Trophoblast cell (in vitro differentiated cells and primary cell): ENCODE data around the gene AMMECR1.
A peak's percentile ranks its signal among the peaks of the same experiment; 100 is the strongest.

Experiments used
- DNase-seq, 2 donors: peaks; one replicate each; pipeline ENCODE4 v3.0.0-alpha.2; 2016
- H2AFZ ChIP-seq: 2 replicates; pipeline ENCODE4 v1.6.1; 2013; ENCODE audit warnings: low read length, moderate library complexity, mild to moderate bottlenecking; ENCODE audit not compliant: insufficient read depth, poor library complexity
- H2AK5ac ChIP-seq: 2 replicates; pipeline ENCODE4 v1.6.1; 2013; ENCODE audit warnings: mild to moderate bottlenecking, low read length
- H2BK120ac ChIP-seq: 2 replicates; pipeline ENCODE4 v1.6.1; 2013; ENCODE audit warnings: low read length, mild to moderate bottlenecking, moderate library complexity; ENCODE audit not compliant: insufficient read depth, poor library complexity
- H2BK12ac ChIP-seq: 2 replicates; pipeline ENCODE4 v1.6.1; 2013; ENCODE audit warnings: mild to moderate bottlenecking, low read length, moderate library complexity
- H2BK5ac ChIP-seq: 2 replicates; pipeline ENCODE4 v1.6.1; 2013; ENCODE audit warnings: low read length, low read depth, moderate library complexity, mild to moderate bottlenecking; ENCODE audit not compliant: poor library complexity
- H3K14ac ChIP-seq: 2 replicates; pipeline ENCODE4 v1.6.1; 2013; ENCODE audit warnings: mild to moderate bottlenecking, low read length
- H3K18ac ChIP-seq: 2 replicates; pipeline ENCODE4 v1.6.1; 2013; ENCODE audit warnings: mild to moderate bottlenecking, low read length
- H3K23ac ChIP-seq: 2 replicates; pipeline ENCODE4 v1.6.1; 2013; ENCODE audit warnings: low read length
- H3K27ac ChIP-seq: 2 replicates; pipeline ENCODE4 v1.5.1; 2013; ENCODE audit warnings: low read depth, mild to moderate bottlenecking, inconsistent platforms, low read length, moderate library complexity
- H3K27me3 ChIP-seq: 2 replicates; pipeline ENCODE4 v1.6.1; 2013; ENCODE audit warnings: inconsistent platforms, mild to moderate bottlenecking, low read length, moderate library complexity; ENCODE audit not compliant: insufficient read depth
- H3K36me3 ChIP-seq, 2 experiments: 1 replicate in 1 of 2; 2 replicates in 1 of 2; pipeline ENCODE4 v1.6.1; 2013; ENCODE audit warnings: low read length in 2 of 2, mild to moderate bottlenecking in 2 of 2, moderate library complexity in 1 of 2; ENCODE audit not compliant: insufficient read depth in 2 of 2, control insufficient read depth in 1 of 2
- H3K4ac ChIP-seq: 2 replicates; pipeline ENCODE4 v1.6.1; 2013; ENCODE audit warnings: low read depth, mild to moderate bottlenecking, low read length, moderate library complexity
- H3K4me1 ChIP-seq, 2 experiments: 1 replicate in 1 of 2; 2 replicates in 1 of 2; pipeline ENCODE4 v1.6.1; 2013; ENCODE audit warnings: low read length in 2 of 2, mild to moderate bottlenecking in 2 of 2, moderate library complexity in 1 of 2; ENCODE audit not compliant: insufficient read depth in 2 of 2, control insufficient read depth in 1 of 2
- H3K4me2 ChIP-seq: 2 replicates; pipeline ENCODE4 v1.6.1; 2013; ENCODE audit warnings: inconsistent platforms, mild to moderate bottlenecking, low read length, moderate library complexity
- H3K4me3 ChIP-seq: 2 replicates; pipeline ENCODE4 v1.5.1; 2013; ENCODE audit warnings: mild to moderate bottlenecking, low read depth, low read length, inconsistent platforms
- H3K79me1 ChIP-seq: one replicate; pipeline ENCODE4 v1.6.1; 2013; ENCODE audit warnings: low read length
- H3K79me2 ChIP-seq: 2 replicates; pipeline ENCODE4 v1.6.1; 2013; ENCODE audit warnings: low read length, mild to moderate bottlenecking; ENCODE audit not compliant: control insufficient read depth, insufficient read depth, poor library complexity
- H3K9ac ChIP-seq: 2 replicates; pipeline ENCODE4 v1.6.1; 2013; ENCODE audit warnings: mild to moderate bottlenecking, low read length
- H3K9me3 ChIP-seq: 2 replicates; pipeline ENCODE4 v1.6.1; 2013; ENCODE audit warnings: low read depth, mild to moderate bottlenecking, control low read depth, inconsistent platforms, low read length; ENCODE audit not compliant: insufficient read depth
- H4K12ac ChIP-seq: 2 replicates; pipeline ENCODE4 v1.6.1; 2013; ENCODE audit warnings: low read depth, mild to moderate bottlenecking, low read length, moderate library complexity
- H4K8ac ChIP-seq: 2 replicates; pipeline ENCODE4 v1.6.1; 2013; ENCODE audit warnings: low read depth, mild to moderate bottlenecking, low read length, moderate library complexity
- H4K91ac ChIP-seq: one replicate; pipeline ENCODE4 v1.6.1; 2013; ENCODE audit warnings: low read depth, mild to moderate bottlenecking, low read length, moderate library complexity
- WGBS: extraction: QIAGEN DNeasy Blood & Tissue Kit; methylation state at CpG from one replicate; pipeline ENCODE4 v1.1.7; 2013; ENCODE audit warnings: missing lambda C conversion rate; ENCODE audit not compliant: insufficient read length, insufficient coverage; ENCODE audit errors: extremely low coverage; 5-methylcytosine and 5-hydroxymethylcytosine counted together

The AMMECR1 gene

GRCh38 chrX:110192516-110192915 lies 125.4 kb downstream of the AMMECR1 start:
- Histone ChIP-seq H4K8ac (no peak overlapping the region), H4K12ac (no peak overlapping the region), H2BK120ac (no peak overlapping the region), H2BK5ac (no peak overlapping the region), H2AK5ac (no peak overlapping the region), H3K79me2 (no peaks in the 10 kb centered on the region), H3K4me2 (no peak overlapping the region), H3K23ac (no peak overlapping the region), H3K9me3 (no peaks in the 10 kb centered on the region), H3K4me1 (no peaks in the 10 kb centered on the region), H3K27ac (no peak overlapping the region), H3K18ac (no peak overlapping the region), H3K9ac (no peak overlapping the region), H4K91ac (no peak overlapping the region), H3K79me1 (no peaks in the 10 kb centered on the region), H3K36me3 (no peaks in the 10 kb centered on the region), H3K27me3 (no peaks in the 10 kb centered on the region), H3K4me3 (no peak overlapping the region), H3K4ac (no peak overlapping the region), H2BK12ac (no peak overlapping the region), H3K14ac (no peak overlapping the region), H2AFZ (no peak overlapping the region)
- no CpG with 5 or more reads among the region's 4 CpGs for whole genome bisulfite sequencing
- DNase-seq, result no peak

DNA sequence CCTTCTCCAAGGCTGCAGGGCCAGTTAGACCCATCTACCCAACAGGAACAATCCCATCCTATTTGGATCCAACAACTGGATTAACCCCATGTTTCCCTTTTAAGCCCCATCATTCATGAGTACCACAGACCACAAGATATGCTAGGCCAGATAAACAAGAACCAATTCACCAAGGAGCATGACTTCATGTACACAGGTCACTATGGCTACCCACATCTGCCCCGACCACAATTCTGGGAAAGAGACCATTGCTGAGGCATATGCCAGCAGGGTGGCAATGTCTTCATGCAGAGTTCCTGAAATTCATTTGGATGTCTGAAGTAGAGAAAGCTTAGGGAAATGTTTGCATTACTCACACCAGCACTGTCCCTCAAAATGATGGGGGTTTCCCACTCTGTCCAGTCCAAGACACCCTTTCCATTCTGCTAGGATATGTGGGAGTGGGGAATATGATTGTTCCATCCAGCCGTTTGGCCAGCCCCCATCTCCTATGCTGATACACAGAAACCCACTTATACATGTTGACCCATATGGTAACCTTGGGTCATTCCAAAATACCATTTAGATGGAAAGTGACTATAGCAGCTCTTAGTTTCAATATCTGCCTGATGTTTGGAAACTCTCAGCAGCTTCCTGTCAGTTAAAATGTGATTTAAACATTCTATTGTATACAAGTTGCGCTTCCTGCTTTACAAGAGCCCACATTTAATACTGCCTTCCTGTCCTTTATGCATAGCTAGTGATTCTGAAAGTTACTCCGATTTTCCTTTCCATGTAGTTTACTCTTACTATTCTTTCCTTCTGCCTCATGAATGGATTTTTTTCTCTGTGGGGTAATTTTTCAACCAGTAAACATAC lies 129.0 kb downstream of the AMMECR1 start:
- Histone ChIP-seq H3K27ac (no peak overlapping the region), H4K91ac (no peak overlapping the region), H2AK5ac (no peak overlapping the region), H3K4ac (no peak overlapping the region), H3K4me3 (no peak overlapping the region), H3K23ac (no peak overlapping the region), H2BK120ac (no peak overlapping the region), H4K12ac (no peak overlapping the region), H3K79me2 (no peaks in the 10 kb centered on the region), H3K9me3 (no peaks in the 10 kb centered on the region), H3K9ac (no peak overlapping the region), H3K79me1 (no peaks in the 10 kb centered on the region), H3K36me3 (no peaks in the 10 kb centered on the region), H2BK5ac (no peak overlapping the region), H3K27me3 (no peaks in the 10 kb centered on the region), H3K14ac (no peak overlapping the region), H2BK12ac (no peak overlapping the region), H3K18ac (no peak overlapping the region), H3K4me2 (no peak overlapping the region), H2AFZ (no peak overlapping the region), H4K8ac (no peak overlapping the region), H3K4me1 (no peaks in the 10 kb centered on the region)
- WGBS, result no CpG with 5 or more reads among the region's 4 CpGs
- DNase-seq, result no peak

GRCh38 chrX:110183314-110183713 lies 134.6 kb downstream of the AMMECR1 start:
- H3K4me2 ChIP-seq, result no peak overlapping the region
- peaks cover 1% of the 10 kb centered on the region for H3K79me2 ChIP-seq
- no peak overlapping the region for H4K8ac ChIP-seq
- no peak overlapping the region for H2BK12ac ChIP-seq
- H2BK5ac ChIP-seq, result no peak overlapping the region
- no peak overlapping the region for H2AFZ ChIP-seq
- H3K4me1 ChIP-seq, result peaks cover 14 to 21% of the 10 kb centered on the region in 2 experiments
- H3K9me3 ChIP-seq, result no peaks in the 10 kb centered on the region
- H4K91ac ChIP-seq, result no peak overlapping the region
- peaks cover 7% of the 10 kb centered on the region for H3K79me1 ChIP-seq
- H3K4ac ChIP-seq, result no peak overlapping the region
- no CpG with 5 or more reads among the region's 2 CpGs for WGBS
- H2BK120ac ChIP-seq, result no peak overlapping the region
- no peak for DNase-seq
- H3K27me3 ChIP-seq, result no peaks in the 10 kb centered on the region
- no peak overlapping the region for H3K4me3 ChIP-seq
- H4K12ac ChIP-seq, result no peak overlapping the region
- no peak overlapping the region for H3K14ac ChIP-seq
- no peak overlapping the region for H3K9ac ChIP-seq
- no peaks in the 10 kb centered on the region for H3K36me3 ChIP-seq
- H3K27ac ChIP-seq, result no peak overlapping the region
- H2AK5ac ChIP-seq, result no peak overlapping the region
- no peak overlapping the region for H3K23ac ChIP-seq
- no peak overlapping the region for H3K18ac ChIP-seq

- H3K23ac ChIP-seq, result no peak overlapping the region
- H3K4me2 ChIP-seq, result no peak overlapping the region
- H3K14ac ChIP-seq, result peak overlapping the region; percentile 22
- no peak overlapping the region for H2AFZ ChIP-seq
- peaks cover 1% of the 10 kb centered on the region for H3K79me2 ChIP-seq
- peak overlapping the region; percentile 61 for H4K91ac ChIP-seq
- no peaks in the 10 kb centered on the region for H3K27me3 ChIP-seq
- H3K36me3 ChIP-seq, result no peaks in the 10 kb centered on the region
- H2AK5ac ChIP-seq, result peak overlapping the region; percentile 5
- H2BK120ac ChIP-seq, result no peak overlapping the region
- WGBS, result no CpG with 5 or more reads among the region's 6 CpGs
- H3K27ac ChIP-seq, result peak overlapping the region; percentile 78
- peak overlapping the region; percentile 4 for H4K8ac ChIP-seq
- H4K12ac ChIP-seq, result no peak overlapping the region
- H3K4me1 ChIP-seq, result peaks cover 14 to 21% of the 10 kb centered on the region in 2 experiments
- H3K4me3 ChIP-seq, result no peak overlapping the region
- H3K9ac ChIP-seq, result no peak overlapping the region
- no peak overlapping the region for H3K4ac ChIP-seq
- DNase-seq, result peak in 1 of 2 donors; percentile 12
- peak overlapping the region; percentile 52 for H2BK12ac ChIP-seq
- no peaks in the 10 kb centered on the region for H3K9me3 ChIP-seq
- peak overlapping the region; percentile 21 for H3K18ac ChIP-seq
- peak overlapping the region; percentile 51 for H2BK5ac ChIP-seq
- H3K79me1 ChIP-seq, result peaks cover 7% of the 10 kb centered on the region
Observed at GRCh38 chrX:110182865-110183264, 135.0 kb downstream of the AMMECR1 start.
